Stimulated activated naive CD8-positive, alpha-beta T cell treated with anti-CD3 and anti-CD28 coated beads, Interleukin-15, amount 100 ng/mL, for 72 hours (primary cell): ENCODE data around the gene MFSD1.
A peak's percentile ranks its signal among the peaks of the same experiment; 100 is the strongest.

Experiments used
- ATAC-seq: fragments of 150-1000 bp; cut with Tn5 transposase; 2 replicates; pipeline ENCODE4 v1.10.0; 2021; ENCODE audit warnings: mild to moderate bottlenecking, moderate library complexity
- DNase-seq, 2 donors: peaks; one replicate each; pipeline ENCODE4 v3.0.0; 2021 to 2022
- H3K27ac Mint-ChIP-seq, 2 donors: one replicate each; pipeline ENCODE4 v1.8.0; 2022; ENCODE audit warnings: mild to moderate bottlenecking in 2 of 2, mixed read lengths in 2 of 2, moderate library complexity in 2 of 2
- H3K27me3 Mint-ChIP-seq: one replicate; pipeline ENCODE4 v1.8.0; 2022; ENCODE audit warnings: mixed read lengths
- H3K4me1 Mint-ChIP-seq: one replicate; pipeline ENCODE4 v1.8.0; 2022; ENCODE audit warnings: mild to moderate bottlenecking, mixed read lengths
- H3K4me3 Mint-ChIP-seq, 2 donors: one replicate each; pipeline ENCODE4 v1.8.0; 2022; ENCODE audit warnings: mild to moderate bottlenecking in 2 of 2, mixed read lengths in 2 of 2, moderate library complexity in 1 of 2
- H3K9me3 Mint-ChIP-seq, 2 donors: one replicate each; pipeline ENCODE4 v1.8.0; 2022; ENCODE audit warnings: mixed read lengths in 2 of 2

The MFSD1 gene

DNA sequence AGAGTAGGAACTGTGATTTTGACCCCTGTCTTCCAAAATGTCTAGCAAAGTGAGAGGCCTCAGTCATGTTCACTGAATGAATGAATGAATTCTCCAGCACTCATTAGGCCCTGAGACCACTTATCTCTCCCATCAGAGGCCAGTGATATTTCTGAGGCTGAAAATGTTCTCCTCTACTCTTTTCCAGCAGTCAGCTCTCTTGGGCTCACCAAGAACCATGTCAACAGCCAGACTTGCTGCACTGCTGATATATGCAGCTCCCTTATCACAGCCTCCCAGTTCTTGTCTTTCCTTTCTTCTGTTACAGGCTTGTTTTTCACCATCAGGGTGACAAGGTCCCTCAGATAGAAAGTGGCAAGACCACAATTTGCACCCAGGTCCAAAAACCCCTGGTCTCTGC, 28.7 kb upstream of the MFSD1 start:
- Mint-ChIP-seq H3K9me3 (no peaks in the 10 kb centered on the region), H3K27me3 (no peaks in the 10 kb centered on the region), H3K27ac (no peak overlapping the region), H3K4me1 (no peaks in the 10 kb centered on the region), H3K4me3 (no peak overlapping the region)
- DNase-seq = no peak
- ATAC-seq = no peak

DNA sequence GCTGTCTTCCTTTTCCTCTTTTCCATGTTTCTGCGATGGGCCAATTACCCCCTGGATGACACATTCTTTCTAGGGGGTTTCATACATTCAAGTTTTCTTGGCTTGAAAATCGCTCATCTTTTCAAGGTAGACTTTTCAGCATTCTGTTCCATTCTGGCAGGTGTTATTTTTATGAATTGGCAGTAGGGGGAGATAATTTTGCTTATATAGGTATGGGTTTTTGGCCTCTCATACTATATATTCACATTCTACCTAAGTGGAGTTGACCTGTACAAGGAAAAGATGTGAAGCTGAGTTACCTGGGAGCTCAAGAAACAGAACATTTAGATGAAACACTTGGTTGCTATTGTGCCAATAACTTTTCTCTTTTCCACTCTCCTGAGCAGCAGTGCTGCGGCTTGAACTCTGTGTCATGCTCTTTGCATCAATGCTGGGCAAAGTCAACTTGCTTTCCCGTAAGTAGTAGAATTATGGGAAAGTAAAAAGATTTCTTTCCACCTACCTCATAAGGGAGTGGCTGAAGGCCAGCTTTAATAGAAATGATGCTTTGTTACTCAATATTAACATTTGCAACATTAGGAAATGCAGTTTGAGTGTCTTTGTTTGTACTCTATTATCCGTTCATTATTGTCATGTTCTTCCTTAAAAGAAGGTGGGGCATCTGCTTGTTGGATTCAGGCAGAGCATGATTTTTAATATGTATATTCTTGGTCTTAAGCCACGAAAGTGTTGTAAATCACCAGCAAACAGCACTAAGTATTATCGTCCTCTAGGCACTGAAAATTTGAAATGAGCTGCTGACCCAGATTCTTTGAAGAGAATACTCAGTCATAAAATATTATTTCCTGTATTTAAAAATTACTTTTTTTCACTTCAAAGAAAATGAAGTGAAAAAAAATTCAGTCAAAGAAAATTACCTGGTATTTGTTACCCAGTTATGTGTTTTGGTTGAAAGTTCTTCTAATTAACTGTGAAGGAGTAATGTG, 27.7 kb upstream of the MFSD1 start:
- H3K27me3 Mint-ChIP-seq = no peaks in the 10 kb centered on the region
- H3K27ac Mint-ChIP-seq = no peak overlapping the region
- H3K4me1 Mint-ChIP-seq = no peaks in the 10 kb centered on the region
- no peaks in the 10 kb centered on the region for H3K9me3 Mint-ChIP-seq
- no peak for DNase-seq
- H3K4me3 Mint-ChIP-seq = no peak overlapping the region
- ATAC-seq = no peak

DNA sequence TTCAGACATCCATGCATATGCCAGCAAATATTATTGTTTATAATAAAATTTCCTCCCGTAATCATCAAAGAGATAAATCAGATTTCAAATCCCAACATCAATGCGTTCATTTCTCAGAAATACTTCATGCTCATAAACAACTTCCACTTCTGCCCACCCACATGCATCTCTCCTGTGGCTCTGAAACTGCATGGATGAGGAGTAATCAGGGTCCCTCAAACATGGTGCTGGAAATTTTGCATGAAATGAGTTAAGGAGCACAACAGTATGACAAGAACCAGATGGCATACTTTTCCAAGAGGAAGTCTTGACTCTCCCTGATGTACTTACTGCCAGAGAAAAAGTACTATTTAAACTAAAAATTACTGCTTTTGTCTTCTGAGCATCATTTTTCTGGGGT, 26.9 kb upstream of the MFSD1 start:
- DNase-seq (no peak), ATAC-seq (no peak)
- Mint-ChIP-seq H3K4me1 (no peaks in the 10 kb centered on the region), H3K4me3 (no peak overlapping the region), H3K9me3 (no peaks in the 10 kb centered on the region), H3K27me3 (no peaks in the 10 kb centered on the region), H3K27ac (peak overlapping the region in 1 of 2 donors; percentile 49)

DNA sequence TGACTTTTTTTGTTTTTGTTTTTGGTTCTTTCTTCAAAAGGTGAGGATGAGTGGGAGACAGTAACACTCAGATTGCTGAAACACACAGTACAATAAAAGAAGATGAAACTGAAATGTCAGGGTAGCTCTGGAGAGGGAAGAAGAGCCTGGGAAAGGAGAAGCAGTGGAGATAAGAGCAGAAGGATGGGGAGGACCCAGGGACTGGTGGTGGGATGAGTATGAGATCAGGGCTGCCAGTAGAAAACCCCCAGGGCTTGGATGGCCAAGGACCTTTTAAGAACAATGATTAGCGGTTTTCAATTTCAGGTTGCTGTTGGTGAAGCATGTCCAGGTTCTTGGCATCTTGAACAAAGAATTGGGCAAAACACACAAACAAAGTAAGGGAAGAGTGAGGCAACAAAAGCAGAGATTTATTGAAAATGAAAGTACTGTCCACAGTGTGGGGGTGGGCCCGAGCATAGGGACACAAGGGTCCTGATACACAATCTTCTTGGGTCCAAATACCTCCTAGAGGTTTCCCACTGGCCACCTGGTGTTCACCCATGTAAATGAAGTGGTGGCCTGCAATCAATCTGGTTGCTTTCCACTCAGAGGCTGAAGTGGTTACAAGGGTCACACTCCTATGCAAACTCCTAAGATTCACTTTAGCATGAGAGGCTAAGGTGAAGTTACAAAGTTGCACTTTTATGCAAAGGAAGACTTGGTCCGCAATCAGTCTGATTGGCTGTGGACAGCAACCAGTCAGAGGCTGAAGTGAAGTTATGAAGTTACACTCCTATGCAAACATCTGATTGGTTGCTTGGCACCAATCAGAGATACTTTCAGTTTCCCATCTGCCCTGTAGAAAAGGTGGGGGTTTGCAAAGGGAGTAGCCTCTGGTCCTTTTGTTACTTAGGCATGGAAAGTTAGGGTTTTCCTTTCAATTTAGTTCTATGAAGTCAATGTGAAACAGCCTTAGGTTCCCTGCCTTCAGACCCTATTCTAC, 26.1 kb upstream of the MFSD1 start:
- H3K4me3 Mint-ChIP-seq = no peak overlapping the region
- no peaks in the 10 kb centered on the region for H3K4me1 Mint-ChIP-seq
- no peaks in the 10 kb centered on the region for H3K27me3 Mint-ChIP-seq
- no peak overlapping the region for H3K27ac Mint-ChIP-seq
- H3K9me3 Mint-ChIP-seq = no peaks in the 10 kb centered on the region
- no peak for DNase-seq
- no peak for ATAC-seq

- H3K9me3 Mint-ChIP-seq = no peaks in the 10 kb centered on the region
- no peaks in the 10 kb centered on the region for H3K27me3 Mint-ChIP-seq
- no peak for DNase-seq
- no peaks in the 10 kb centered on the region for H3K4me1 Mint-ChIP-seq
- H3K4me3 Mint-ChIP-seq = no peak overlapping the region
- no peak for ATAC-seq
- no peak overlapping the region for H3K27ac Mint-ChIP-seq
Measured at GRCh38 chr3:158776531-158776930, 25.3 kb upstream of the MFSD1 start.

GRCh38 chr3:158777161-158777873, 24.5 kb upstream of the MFSD1 start:
- Mint-ChIP-seq H3K9me3 (no peaks in the 10 kb centered on the region), H3K27ac (no peak overlapping the region), H3K4me1 (no peaks in the 10 kb centered on the region), H3K27me3 (no peaks in the 10 kb centered on the region), H3K4me3 (no peak overlapping the region)
- DNase-seq = no peak
- ATAC-seq = no peak

GRCh38 chr3:158780766-158781165, 21.1 kb upstream of the MFSD1 start:
- H3K4me1 Mint-ChIP-seq = no peaks in the 10 kb centered on the region
- no peak overlapping the region for H3K4me3 Mint-ChIP-seq
- DNase-seq (no peak), ATAC-seq (no peak)
- no peaks in the 10 kb centered on the region for H3K9me3 Mint-ChIP-seq
- H3K27ac Mint-ChIP-seq = no peak overlapping the region
- H3K27me3 Mint-ChIP-seq = no peaks in the 10 kb centered on the region

GRCh38 chr3:158781191-158781590, 20.7 kb upstream of the MFSD1 start:
- H3K4me3 Mint-ChIP-seq = no peak overlapping the region
- H3K9me3 Mint-ChIP-seq = no peaks in the 10 kb centered on the region
- H3K4me1 Mint-ChIP-seq = no peaks in the 10 kb centered on the region
- H3K27me3 Mint-ChIP-seq = no peaks in the 10 kb centered on the region
- ATAC-seq (no peak), DNase-seq (no peak)
- H3K27ac Mint-ChIP-seq = no peak overlapping the region

DNA sequence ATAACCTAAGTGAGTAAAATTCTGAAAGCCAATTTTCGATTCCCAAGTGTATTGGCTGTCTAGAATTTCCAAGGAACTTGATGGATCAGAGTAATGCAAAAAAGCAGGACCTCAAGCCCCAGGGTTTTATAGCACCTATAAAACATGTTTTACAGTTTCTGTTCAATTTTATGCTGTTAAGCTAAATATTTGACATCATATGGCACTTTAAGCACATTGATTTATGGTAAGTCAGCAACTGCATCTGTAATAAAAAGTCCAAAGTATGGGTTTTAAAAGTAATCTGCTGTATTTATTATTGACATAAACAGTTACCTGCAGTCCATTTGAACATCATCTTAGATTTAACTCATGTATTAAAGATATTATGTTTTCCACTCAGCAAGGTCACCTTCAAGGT, 20.0 kb upstream of the MFSD1 start:
- Mint-ChIP-seq H3K9me3 (no peaks in the 10 kb centered on the region), H3K27ac (no peak overlapping the region), H3K4me1 (no peaks in the 10 kb centered on the region), H3K4me3 (no peak overlapping the region), H3K27me3 (no peaks in the 10 kb centered on the region)
- ATAC-seq = no peak
- DNase-seq = no peak

DNA sequence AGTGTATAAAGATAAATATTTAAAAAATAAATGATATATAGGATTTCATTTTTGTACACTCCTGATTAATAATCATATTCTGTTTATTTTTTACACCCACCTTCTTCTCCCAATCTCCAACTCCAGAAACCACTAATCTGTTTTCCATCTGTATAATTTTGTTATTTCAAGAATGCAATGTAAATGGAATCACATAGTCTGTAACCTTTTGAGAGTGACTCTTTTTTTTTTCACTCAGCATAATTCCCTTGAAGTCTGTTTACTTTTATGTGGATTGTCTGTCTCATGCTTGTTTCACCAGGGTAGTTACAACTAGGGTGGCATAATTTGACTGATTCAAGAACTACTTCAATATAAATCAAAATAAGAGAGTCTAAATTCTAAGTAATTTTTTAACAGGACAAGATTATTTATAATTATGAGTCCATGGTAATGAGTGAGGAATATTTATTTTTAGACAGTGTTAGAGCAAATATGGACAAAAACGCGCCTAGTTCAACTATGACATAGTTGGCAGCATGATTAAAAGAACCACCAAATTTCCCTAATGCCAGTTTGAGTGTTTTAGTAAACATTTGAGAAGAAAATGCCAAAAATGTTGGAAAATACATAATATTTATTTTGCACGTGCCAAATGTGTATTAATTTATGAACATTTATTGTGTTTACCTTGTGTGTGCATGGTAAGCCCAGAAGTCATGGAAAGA, 19.4 kb upstream of the MFSD1 start:
- H3K27me3 Mint-ChIP-seq = no peaks in the 10 kb centered on the region
- H3K9me3 Mint-ChIP-seq = no peaks in the 10 kb centered on the region
- no peak for DNase-seq
- no peak overlapping the region for H3K4me3 Mint-ChIP-seq
- H3K27ac Mint-ChIP-seq = no peak overlapping the region
- no peaks in the 10 kb centered on the region for H3K4me1 Mint-ChIP-seq
- no peak for ATAC-seq

DNA sequence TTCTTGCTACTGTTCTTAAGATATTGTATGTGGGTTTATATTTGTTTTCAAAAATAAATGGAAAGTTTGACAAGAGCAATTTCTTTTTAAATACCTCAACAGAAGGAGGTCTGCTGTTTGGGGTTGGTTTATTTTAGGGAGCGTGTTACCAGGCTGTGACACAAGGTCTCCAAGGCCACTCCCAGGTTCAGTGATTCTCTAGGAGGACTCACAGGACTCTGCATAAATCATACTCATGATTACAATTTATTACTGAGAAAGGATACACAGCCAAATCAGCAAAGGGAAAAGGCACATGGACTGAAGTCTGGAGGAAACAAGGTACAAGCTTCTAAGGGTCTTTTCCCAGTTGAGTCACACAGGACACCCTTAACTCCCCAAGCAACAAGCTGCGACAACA, 18.8 kb upstream of the MFSD1 start:
- no peaks in the 10 kb centered on the region for H3K27me3 Mint-ChIP-seq
- H3K9me3 Mint-ChIP-seq = no peaks in the 10 kb centered on the region
- ATAC-seq = no peak
- H3K4me1 Mint-ChIP-seq = no peaks in the 10 kb centered on the region
- no peak overlapping the region for H3K27ac Mint-ChIP-seq
- DNase-seq = no peak
- no peak overlapping the region for H3K4me3 Mint-ChIP-seq

DNA sequence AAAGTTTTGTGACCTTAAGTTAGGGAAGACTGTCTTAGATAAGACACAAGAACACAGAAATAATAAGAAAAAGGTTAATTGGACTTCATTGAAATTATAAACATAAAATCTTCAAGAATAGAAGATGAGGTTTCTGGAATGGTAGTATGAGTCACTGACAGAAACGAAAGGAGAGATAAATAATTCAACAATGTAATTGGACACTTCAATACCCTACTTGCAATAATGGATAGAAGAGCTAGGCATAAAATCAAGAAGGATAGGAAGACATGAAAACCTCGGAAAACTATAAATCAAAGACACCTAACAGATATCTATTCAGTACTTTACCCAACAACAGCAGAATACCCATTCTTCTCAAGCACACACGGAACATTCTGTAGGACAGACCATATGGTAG, 15.9 kb upstream of the MFSD1 start:
- H3K27ac Mint-ChIP-seq = no peak overlapping the region
- H3K4me1 Mint-ChIP-seq = peaks cover under 1% of the 10 kb centered on the region
- DNase-seq (no peak), ATAC-seq (no peak)
- H3K4me3 Mint-ChIP-seq = no peak overlapping the region
- no peaks in the 10 kb centered on the region for H3K9me3 Mint-ChIP-seq
- H3K27me3 Mint-ChIP-seq = no peaks in the 10 kb centered on the region

GRCh38 chr3:158788446-158788845, 13.4 kb upstream of the MFSD1 start:
- Mint-ChIP-seq H3K4me1 (peaks cover 6% of the 10 kb centered on the region), H3K27me3 (no peaks in the 10 kb centered on the region), H3K27ac (no peak overlapping the region), H3K4me3 (no peak overlapping the region), H3K9me3 (no peaks in the 10 kb centered on the region)
- ATAC-seq (no peak), DNase-seq (no peak)

DNA sequence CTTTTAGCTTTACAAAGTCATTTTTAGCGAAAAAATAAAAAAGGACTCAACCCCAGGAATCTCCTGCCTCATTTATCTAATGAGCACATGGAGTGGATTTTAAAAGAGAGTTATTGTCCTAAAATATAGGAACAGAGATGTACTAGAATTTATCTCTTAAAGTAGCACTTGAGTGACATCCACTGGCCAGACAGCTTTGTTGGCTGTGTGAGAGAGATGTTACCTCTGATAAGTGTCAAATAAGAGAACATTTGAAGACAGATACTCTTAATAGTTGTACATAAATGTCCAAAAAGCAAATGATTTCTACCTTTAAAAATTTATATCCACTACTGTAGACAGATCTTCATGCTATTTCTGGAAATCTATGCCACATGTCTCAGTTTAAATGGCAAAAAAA, 12.3 kb upstream of the MFSD1 start:
- Mint-ChIP-seq H3K27me3 (no peaks in the 10 kb centered on the region), H3K9me3 (no peaks in the 10 kb centered on the region), H3K27ac (no peak overlapping the region), H3K4me3 (no peak overlapping the region), H3K4me1 (peaks cover 6% of the 10 kb centered on the region)
- DNase-seq (no peak), ATAC-seq (no peak)
